ENCODE data around the gene TWF2.

The TWF2 gene

DNA sequence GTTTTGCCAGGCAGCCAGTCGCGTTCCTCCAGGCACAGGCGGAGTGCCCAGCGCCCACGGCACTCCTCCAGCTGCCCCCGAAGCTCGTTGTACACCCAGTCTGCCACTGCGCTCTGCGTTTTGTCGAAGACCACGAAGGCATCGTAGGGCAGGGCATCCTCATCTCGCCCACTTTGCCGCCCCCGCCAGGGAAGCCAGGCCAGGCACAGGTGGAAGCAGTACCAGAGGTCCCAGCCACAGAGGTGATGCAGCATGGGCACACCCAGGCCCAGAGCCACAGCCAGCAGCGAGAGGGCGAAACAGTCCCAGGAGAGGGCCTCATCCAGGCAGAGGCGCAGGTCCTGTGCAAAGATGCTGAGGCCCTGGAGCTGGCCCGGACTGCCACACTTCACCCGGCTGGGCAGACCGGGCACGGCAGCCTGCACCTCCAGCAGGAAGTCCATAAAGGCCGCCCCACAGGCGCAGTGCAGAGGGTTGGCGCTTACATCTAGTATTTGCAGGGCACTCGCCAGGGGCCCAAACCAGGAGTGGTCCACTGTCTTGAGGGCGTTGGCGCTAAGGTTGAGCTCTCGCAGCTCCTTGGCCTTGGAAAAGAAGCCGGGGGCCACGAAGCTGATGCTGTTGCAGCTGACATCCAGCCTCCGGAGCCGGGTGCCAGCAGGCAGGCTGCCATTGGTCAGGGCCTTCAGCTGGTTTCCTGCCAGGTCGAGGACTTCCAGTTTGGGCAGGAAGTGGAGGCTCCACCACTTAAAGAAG is 17.2 kb downstream of the TWF2 start:
- DNase-seq: no peak

DNA sequence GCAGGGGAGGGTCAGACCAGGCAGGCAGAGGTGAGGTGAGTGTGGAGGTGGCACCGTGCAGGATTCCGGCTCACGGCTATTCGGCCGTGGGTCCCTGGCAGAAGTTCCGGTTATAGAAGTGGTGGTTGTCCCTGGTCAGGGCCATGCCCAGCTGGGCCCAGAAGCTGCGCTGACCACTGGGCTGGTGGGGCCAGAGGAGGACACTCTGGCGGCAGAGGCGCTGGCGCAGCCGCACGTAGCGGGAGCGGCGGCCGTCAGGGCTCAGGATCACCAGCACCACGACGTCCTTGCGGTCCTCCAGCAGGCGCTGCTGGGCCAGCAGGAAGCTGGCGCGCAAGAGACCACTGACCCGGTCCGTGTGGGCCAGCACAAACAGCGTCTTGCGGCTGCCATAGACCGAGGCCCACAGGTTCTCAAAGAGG is 17.8 kb downstream of the TWF2 start:
- no peak for DNase-seq

DNA sequence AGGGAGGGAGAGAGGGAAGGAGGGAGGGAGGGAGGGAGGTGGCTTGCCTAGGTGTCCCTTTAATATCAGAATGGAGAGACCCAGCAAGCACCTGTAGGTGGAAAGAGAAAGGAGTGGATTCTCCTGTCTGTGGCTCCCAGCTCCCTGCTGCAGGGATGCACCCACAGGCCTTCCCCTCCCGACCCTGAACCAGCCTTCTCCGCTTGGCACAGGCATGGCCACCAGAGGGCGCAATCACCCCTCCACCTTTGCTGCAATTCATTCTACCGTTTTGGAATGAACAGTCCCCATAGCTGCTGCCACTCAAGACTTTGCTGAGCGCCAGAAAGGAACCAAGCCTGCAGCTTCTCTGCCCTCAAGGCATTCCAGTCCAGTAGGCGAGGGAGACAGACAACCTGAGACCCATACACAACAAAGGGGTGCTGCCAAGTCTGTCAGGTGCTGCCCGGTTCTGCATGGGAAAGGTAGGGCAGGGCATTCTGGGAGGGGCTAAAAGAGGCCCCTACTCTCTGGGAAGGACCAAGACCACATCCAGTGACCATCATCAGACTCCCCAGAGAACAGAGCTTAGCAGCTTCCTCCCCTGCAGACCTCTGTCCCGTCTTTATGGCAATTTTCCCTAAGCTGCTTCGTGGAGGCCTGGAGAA is 18.5 kb downstream of the TWF2 start:
- peak; percentile 75 for DNase-seq

- no peak for DNase-seq
These were observed 19.9 kb downstream of the TWF2 start for GRCh38 chr3:52218937-52219650.

GRCh38 chr3:52218454-52218853 is 20.5 kb downstream of the TWF2 start:
- DNase-seq: no peak

DNA sequence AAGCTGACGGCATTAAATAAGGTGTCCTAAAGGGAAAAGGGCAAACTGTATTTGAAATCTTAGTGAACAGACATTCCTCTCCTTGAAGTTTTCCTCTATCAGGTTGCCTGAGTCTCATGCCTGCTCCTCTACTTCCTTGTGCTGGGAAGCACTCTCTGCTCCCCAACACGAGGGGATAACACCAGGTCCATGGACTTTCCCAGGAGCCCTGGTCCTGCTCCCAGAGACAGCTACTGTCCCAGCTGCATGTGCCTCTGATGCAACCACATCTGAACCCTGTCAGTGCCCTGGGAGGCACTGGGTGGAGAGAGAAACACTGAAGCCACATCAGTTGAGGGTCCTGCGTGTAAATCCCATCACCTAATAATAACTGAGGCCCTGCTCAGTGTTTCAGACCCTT is 20.9 kb downstream of the TWF2 start:
- DNase-seq: no peak

GRCh38 chr3:52217409-52217805 is 21.6 kb downstream of the TWF2 start:
- DNase-seq: no peak

GRCh38 chr3:52216585-52217408 is 22.2 kb downstream of the TWF2 start:
- DNase-seq: peak; percentile 54

DNA sequence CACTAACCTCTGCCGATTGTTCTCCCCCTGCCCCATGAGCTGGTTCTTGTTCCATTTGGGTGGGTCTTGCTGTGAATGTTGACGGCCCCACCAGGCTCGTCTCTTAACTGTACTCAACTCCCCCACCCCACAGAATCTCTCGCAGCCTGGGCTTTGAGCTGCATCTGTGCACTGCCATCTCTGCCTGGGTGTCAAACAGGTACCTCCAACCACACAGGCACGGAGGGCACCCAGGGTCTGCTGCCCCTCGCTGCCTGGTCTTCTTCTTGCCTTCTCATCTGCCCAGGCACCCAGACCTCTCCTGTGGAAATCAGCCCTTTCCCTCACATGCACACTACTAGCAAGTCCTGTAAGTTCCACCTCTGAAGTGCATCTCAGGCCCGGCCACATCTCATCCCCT is 23.6 kb downstream of the TWF2 start:
- DNase-seq: no peak

DNA sequence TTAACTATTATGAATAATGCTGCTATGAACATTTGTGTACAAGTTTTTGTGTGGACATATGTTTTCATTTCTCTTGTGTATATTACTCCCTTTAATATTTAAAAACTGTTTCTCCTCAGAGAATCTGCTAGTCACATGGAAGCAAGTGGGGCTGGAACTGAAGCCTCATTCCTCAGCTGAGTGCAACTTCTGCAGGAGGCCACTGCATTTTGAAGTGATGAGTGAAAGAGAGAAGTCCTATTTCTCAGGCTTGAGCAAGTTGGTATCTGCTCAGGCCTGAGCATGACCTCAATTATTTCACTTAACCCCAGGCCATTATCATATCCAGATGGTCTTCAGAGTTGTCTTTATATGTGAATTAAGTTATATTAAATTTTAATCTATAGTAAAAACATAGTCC is 25.1 kb downstream of the TWF2 start:
- DNase-seq: no peak

- DNase-seq: no peak
These were observed 26.0 kb downstream of the TWF2 start for GRCh38 chr3:52213005-52213404.

- DNase-seq: no peak
These were observed 27.6 kb downstream of the TWF2 start for GRCh38 chr3:52211268-52211891.

DNA sequence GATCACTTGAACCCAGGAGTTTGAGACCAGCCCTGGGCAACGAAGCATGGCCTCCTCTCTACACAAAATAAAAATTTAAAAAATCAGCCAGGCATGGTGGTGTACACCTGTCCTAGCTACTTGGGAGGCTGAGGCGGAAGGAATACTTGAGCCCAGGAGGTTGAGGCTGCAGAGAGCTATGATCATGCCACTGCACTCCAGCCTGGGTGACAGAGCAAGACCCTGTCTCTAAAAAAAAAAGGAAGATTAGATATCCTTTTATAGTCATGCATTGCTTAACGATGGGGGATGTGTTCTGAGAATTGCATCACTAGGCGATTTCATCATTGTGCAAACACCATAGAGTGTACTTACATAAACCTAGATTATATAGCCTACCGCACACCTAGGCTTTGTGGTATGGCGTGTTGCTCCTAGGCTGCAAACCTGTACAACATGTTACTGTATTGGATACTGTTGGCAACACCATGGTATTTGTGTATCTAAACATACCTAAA is 28.4 kb downstream of the TWF2 start:
- no peak for DNase-seq

DNA sequence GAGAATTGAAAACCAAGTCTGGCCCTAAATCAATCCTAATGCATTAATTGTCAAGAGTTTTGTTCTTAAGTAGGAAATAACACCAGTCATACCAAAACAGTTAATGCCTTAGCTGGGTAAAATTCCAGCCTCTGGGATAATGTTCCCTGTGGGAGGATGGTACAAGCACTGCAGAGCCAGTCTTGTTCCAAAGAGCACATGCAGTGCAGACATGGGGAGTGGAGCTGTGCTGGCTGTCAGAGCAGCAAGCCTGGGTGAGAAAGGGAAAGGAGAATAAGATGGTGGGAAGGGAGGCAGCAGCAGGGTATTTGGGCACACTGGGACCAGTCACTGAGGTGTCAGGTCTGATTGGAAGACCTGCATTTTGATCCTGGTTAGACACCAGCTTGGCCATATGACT is 28.9 kb downstream of the TWF2 start:
- DNase-seq: no peak

DNA sequence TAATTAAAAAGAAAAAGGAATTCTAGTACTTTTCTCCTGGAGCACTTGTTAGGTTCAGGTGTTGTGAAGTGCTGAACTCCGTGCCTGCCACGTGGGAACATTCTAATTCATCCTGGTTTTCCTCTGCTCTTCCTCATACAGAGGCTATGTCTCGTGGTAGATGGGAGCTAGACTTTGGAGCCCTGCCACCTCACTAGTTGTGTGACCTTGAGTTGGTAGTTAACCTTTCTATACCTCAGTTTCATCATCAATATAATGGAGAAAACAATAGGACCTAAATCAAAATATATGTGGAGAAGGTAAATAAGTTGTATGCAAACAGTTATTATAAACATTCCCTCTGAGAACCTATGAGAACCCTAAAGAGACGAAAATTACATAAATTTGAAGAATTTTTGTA is 30.4 kb downstream of the TWF2 start:
- DNase-seq: no peak

GRCh38 chr3:52205727-52206372 is 33.1 kb downstream of the TWF2 start:
- no peak for DNase-seq

DNA sequence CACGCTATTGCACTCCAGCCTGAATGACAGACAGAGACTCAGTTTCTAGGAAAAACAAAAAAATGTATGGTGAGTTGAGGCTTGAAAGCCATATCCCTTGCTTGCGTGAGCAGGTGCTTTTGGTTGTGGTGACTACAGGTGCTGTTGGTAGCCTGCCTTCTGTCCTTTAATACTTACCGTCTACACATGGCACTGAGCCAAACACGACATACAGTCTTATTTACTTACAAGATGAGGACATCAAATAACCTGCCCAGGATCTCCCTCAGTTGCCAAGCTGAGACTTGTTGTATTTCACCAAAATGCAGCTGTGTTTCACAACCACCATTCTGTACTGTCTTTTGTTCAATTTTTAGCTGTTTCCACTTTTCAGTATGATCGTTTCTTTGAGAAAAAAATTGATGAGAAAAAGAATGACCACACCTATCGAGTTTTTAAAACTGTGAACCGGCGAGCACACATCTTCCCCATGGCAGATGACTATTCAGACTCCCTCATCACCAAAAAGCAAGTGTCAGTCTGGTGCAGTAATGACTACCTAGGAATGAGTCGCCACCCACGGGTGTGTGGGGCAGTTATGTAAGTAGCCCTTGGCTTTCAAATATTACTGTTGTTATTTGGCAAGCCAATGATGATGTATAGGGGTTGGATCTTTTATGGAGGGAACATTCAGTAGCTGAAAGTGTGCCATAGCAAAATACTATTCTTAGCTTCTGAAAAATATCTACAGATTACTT is 34.5 kb downstream of the TWF2 start:
- DNase-seq: no peak

GRCh38 chr3:52203701-52204100 is 35.3 kb downstream of the TWF2 start:
- DNase-seq: no peak

DNA sequence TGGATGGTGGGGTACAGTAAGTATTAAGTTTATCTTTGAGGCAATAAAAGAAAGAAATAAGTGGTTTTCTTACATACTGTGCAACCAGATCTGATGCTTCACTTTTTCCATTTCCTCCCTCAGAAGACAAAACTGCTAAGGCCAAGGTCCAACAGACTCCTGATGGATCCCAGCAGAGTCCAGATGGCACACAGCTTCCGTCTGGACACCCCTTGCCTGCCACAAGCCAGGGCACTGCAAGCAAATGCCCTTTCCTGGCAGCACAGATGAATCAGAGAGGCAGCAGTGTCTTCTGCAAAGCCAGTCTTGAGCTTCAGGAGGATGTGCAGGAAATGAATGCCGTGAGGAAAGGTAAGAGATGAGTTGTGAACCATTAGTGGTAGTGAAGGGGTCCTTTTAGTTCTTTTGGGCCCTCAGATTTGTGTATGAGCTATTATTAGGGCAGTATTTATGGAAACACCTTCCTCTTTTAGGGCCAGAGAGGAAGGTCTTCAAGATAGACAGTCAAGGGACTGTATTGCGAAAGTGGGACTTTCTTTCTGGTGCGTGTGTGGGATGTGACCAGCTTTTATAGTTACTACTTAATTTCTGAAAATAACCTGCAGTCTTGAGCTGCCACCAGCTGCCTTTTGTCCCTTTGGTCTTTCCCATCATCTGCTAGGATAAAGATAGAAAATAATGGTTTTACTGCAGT is 36.4 kb downstream of the TWF2 start:
- DNase-seq: no peak

DNA sequence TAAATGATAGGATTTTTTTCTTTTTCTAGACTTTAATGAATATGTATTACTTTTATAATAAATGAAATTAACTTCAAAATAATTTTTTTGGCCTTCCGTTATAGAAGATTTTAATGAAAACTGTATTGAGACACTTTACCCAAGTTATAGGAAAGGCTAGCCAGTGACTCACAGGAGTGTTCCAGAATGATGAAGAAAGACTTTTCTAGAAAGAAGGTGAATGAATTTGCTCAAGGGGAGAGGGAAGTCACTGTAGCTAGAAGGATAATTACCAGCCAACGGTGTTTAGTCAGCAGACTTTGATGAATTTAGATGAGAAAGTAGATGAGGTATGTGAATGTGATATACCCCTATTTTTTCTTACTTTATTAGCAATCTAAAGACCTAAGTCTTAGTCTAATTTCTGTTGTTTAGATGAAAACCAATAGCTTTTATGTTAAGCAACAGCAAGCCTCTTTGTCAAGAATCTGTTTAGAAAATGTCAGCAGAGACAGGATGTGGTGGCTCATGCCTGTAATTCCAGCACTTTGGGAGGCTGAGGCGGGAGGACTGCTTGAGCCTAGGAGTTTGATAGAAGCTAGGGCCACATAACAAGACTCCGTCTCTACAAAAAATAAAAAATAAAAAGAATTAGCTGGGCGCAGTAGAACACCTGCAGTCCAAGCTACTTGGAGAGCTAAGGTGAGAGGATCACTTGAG is 37.8 kb downstream of the TWF2 start:
- DNase-seq: no peak

All from activated CD4-positive, alpha-beta T cell treated with anti-CD3 and anti-CD28 coated beads for 1 hour (primary cell).